GM18505 (cell line): ENCODE results near the gene NDUFS4.

Experiments used
- ATAC-seq: cut with Tn5 transposase; IDR thresholded peaks from one replicate; pipeline ENCODE4 v1.9.1; 2021; ENCODE audit not compliant: unreplicated experiment
- POLR2A ChIP-seq: IDR thresholded peaks from 4 replicates; pipeline ENCODE4 v1.6.1; 2011; ENCODE audit warnings: borderline replicate concordance; ENCODE audit not compliant: insufficient read depth, insufficient read length; ENCODE audit errors: extremely low read depth

NDUFS4 gene

GRCh38 chr5:53557386-53557785 is 3.1 kb upstream of the NDUFS4 start:
- ATAC-seq: no peak
- no peak for TF ChIP-seq POLR2A

- no peak for TF ChIP-seq POLR2A
- ATAC-seq: no peak
Observed at GRCh38 chr5:53558966-53559365, 1.5 kb upstream of the NDUFS4 start.

DNA sequence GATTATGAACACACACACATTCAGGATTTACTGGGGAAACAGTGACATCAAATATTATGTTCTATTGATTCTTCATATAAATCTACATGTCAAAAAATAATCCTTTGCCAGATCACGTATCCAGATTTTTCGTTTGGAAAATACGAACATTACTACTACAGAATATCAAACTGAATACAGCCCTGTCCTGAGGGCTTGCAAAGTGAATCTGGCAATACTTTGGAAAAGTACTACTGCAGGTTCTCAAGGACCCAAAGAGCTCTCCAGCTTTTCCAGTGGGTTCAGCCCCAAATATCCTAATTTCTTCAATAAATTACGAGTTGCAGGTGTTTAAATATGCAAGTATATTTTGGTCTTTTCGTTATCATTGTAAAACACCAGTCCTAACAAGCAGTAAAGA is 411 bp upstream of the NDUFS4 start:
- TF ChIP-seq POLR2A: no peak
- peak; percentile 12 for ATAC-seq

- no peak for ATAC-seq
- no peak for TF ChIP-seq POLR2A
Observed at GRCh38 chr5:53568401-53568800, 8.0 kb downstream of the NDUFS4 start.

DNA sequence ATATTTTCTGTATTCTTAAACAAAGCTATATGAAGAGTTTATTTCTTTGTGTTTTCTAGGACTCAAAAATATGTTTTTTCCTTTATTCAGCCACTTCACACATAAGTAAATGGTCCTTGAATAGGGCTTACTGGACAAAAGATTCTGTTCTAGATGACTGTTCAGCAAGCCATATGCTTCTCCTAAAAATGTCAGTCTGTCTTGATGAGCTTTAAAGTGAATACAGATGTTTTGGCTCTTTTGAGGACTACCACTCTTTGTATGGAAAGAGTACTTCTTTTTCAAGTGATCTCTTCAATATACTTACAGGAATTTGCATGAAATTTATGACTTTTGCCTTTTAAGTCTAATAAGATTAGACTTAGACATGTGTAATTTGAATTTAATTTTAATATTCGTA is 8.4 kb downstream of the NDUFS4 start:
- no peak for ATAC-seq
- no peak for TF ChIP-seq POLR2A

GRCh38 chr5:53569453-53569852 is 9.0 kb downstream of the NDUFS4 start:
- TF ChIP-seq POLR2A: no peak
- no peak for ATAC-seq

DNA sequence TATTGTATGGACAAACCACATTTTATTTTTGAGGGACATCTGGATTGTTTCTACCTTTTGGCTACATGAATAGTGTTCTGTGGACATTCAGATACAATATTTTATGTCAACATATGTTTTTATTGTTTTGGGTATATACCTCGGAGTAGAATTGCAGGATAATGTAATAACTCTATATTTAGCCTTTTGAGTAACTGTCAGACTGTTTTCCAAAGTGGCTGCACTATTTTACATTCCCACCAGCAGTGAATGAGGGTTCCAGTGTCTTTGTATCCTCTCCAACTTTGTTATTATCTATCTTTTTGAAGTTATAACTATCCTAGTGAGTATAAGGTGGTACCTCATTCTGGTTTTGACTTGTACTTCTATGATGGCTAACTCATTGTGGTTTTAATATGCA is 11.0 kb downstream of the NDUFS4 start:
- no peak for ATAC-seq
- no peak for TF ChIP-seq POLR2A

DNA sequence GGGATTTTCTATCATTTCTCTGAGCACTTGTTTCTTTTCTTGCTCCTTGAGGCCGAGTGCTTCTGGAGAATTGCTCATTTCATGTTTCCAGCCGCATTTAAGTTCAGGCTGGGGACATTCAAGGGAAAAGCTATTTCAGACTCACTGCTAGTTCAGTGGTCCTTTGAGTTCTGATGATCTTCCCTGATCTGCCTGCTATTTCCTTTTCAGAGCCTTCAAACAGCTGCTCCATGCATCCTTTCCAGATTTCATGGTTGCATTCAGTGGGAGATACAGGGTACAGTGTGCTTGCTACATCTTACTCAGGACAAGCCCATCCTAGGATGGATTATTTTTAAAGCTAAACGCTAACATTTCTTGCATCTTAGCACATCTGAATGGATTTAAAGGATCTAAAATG is 14.7 kb downstream of the NDUFS4 start:
- no peak for ATAC-seq
- TF ChIP-seq POLR2A: no peak

GRCh38 chr5:53575831-53576230 is 15.4 kb downstream of the NDUFS4 start:
- ATAC-seq: no peak
- no peak for TF ChIP-seq POLR2A

DNA sequence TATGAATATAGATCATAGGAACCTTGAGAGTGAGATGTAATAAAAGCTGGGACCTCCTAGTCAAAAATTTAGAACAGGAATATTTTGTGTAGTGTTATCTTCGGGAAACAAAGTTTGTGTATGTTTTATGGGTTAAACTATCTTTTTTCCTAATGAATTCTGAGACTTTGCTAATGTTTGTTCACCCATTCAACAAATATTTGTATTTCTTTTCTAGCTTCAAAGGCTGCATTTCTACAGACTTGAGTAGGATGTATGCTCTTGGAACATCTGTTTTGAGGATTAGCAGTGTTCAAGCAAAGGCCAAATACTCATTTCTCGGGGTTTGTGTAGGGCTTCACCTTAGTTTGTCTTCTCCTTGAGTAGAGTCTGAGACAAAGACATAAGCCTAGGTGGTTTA is 16.2 kb downstream of the NDUFS4 start:
- ATAC-seq: no peak
- no peak for TF ChIP-seq POLR2A

DNA sequence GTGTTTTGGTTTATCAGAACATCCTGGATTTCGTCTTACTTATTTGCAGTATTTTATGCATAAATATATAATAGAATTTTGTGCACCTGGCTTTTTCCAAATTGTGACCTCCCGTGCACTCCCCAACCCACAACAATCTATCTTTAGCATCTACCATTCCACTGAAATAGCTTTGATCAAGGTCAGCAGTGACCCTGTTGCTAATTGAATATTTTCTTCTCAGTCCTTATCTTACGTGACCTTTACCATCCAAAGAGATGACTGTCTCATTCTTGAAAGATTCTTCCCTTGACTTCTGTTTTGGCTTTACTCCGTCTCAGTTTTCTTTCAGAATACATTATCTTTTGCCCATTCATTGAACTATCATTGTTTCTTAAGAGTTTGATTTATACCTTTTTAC is 18.4 kb downstream of the NDUFS4 start:
- no peak for TF ChIP-seq POLR2A
- ATAC-seq: no peak

DNA sequence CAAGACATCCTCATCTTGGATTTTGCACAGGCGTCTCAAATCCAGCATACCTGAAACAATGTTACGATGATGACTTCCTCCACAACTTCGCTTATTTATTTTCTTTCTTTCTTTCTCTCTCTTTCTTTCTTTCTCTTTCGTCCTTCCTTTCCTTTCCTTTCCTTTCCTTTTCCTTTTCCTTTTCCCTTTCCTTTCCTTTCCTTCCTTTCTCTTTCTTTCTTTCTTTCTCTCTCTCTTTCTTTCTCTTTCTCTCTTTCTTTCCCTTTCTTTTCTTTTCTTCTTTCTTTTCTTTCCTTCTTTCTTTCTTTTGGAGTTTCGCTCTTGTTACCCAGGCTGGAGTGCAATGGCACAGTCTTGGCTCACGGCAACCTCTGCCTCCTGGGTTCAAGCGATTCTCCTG is 20.1 kb downstream of the NDUFS4 start:
- no peak for TF ChIP-seq POLR2A
- ATAC-seq: no peak

- ATAC-seq: no peak
- no peak for TF ChIP-seq POLR2A
Observed at GRCh38 chr5:53582225-53582624, 21.8 kb downstream of the NDUFS4 start.

DNA sequence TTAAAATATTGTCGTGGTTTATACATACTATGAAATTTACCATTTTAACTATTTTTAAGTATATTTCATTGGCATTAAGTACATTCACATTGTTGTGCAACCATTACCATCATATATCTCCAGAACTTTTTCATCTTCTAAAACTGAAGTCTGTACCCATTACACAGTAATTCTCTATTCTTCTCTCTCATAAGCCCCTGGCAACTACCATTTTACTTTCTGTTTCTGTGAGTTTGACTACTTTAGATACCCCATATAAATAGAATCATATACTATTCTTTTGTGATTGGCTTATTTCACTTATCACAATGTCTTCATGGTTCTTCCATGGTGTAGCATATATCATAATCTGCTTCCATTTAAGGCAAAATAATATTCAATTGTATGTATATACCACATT is 30.3 kb downstream of the NDUFS4 start:
- TF ChIP-seq POLR2A: no peak

DNA sequence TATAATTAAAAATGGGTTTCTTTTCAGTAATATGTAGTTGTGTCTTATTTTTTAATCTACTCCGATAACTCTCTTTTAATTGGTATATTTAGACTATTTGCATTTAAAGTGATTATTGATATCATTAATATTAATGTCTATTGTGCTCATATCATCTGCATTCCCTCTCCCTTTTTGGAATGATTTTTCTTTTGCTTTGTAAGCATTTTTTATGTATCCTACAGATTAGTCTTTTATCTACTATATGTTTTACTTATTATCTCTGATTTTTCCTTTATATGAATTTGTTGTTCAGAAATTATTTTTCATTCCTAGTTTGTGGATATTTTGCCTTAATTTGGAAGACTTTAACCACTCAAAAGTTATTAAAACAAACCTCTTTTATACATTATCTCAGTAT is 34.0 kb downstream of the NDUFS4 start:
- no peak for ATAC-seq
- TF ChIP-seq POLR2A: no peak

More for the DNA sequence above, 30.3 kb downstream of the NDUFS4 start:
- ATAC-seq: no peak

DNA sequence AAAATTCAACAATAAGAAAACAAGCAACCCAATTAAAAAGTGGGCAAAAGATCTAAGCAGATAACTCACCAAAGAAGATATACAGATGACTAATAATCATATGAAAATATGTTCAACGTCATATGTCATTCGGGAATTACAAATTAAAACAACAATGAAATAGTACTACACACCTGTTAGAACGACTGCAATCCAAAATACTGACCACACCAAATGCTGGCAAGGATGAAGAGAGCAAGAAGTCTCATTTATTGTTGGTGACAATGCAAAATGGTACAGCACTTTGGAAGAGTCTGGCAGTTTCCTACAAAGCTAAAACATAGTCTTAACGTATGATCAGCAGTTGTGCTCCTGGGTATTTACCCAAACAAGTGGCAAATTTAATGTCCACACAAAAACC is 37.5 kb downstream of the NDUFS4 start:
- no peak for TF ChIP-seq POLR2A
- no peak for ATAC-seq

DNA sequence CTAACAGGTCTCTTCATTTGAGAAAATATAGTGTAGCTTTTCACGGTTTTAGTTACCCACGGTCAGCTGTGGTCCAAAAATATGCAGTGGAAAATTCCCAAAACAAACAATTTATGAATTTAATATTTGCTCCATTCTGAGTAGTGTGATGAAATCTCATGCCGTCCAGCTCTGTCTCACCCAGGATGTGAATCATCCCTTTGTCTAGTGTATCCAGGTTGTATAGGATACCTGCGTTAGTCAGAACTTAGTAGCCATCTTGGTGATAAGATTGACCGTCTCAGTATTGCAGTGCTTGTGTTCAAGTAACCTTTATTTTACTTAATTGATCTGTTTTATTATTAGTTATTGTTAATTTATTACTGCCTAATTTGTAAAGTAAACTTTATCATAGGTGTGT is 41.1 kb downstream of the NDUFS4 start:
- ATAC-seq: no peak
- no peak for TF ChIP-seq POLR2A
